NCI-H748 (cell line): ENCODE measurements around the gene CBFA2T2.

Experiments used
- DNase-seq: peaks from one replicate; lab custom pipeline; 2025; ENCODE audit not compliant: unreplicated experiment; lab: John Stamatoyannopoulos, UW

Gene CBFA2T2

DNA sequence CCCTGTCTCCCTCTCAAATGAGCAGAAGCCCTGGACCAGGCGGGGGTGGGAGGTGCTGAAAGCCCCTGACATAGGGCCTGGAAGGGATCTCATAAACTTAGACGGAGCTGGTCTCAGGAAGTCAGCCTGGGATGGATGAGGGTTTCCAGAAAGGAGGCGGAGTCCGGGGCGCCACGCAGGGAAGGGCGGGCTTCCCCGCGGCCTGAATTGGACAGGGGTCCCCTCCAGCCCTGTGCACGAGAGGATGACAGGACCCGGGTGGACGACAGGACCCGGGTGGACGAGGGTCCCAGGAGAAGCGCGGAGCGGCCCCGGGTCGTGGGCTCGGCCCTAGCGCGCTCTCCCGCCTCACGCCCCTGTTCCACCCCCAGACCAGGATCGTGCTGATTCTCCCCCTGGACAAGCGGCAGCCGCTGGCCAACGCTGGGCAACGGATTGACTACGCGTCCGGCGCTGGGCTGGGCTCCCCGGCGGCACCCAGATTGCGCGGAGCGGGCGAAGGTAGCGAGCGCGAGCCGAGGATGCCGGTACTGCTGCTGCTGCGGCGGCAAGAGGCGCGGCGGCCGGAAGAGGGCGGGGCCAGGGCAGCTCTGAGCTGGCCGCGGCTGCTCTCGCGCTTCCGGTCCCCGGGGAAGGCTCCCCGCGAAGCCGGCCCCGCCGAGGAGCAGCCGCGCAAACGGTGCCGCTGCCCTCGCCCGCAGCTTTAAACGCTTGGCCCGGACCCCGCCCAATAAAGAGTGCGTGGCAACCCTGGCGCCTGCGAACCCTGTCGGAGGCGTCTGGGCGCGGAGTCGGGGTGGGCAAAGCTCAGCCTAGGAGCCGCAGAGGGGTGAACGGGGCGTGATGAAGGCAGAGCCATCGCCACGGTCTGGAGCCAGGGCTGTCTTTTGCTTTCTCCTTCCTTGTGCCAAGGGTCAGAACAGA lies 173.5 kb downstream of the CBFA2T2 start:
- peak; percentile 87 for DNase-seq

DNA sequence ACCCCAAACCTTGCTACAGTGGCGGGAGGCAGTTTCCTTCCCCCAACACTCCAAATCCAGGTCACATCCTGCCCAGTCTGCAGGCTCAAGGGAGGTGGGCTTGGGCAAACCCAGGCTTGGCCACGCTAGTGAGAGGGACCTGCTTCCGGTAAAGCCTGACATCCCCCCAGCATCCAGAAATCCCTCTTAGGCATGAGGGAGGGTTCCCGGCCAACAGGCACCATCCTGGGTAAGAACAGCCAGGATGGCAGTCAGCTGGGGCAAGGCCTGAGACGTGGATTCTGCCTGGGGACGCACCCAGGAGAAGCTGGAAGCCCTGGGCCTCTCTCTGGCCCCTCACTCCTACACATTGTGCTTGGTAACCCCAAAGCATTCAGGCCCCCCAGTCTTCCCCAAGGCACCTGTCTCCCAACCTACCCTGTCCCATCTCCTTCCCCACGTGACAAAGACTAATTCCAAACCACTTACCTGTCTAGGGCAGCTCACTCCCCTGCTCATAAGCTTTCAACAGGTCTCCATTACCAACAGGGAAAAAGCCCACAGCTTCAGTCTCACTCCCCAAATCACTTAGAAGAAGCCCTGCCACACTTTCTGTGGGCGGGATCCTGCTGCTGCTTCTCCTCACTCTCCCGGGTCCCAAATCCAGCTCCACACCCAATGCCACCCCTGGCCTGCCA lies 174.3 kb downstream of the CBFA2T2 start:
- peak; percentile 52 for DNase-seq

DNA sequence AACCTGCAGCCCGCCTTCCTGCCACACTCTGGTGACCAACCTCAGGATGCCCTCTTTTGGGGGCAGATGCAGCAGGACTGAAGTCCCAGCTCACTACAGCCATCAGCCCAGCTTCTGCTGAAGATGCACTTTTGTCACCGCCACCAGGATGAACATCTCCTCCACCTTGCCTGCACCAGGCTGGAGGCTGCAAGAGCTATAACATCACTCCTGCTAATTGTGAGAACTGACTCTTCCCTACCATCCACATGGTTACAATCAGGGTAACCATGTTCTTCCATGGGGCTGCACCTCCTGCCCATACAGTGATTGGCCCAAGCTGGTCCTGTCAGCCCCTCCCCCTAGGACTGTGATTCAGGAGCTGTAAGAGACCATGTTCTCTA lies 174.9 kb downstream of the CBFA2T2 start:
- DNase-seq: no peak

DNA sequence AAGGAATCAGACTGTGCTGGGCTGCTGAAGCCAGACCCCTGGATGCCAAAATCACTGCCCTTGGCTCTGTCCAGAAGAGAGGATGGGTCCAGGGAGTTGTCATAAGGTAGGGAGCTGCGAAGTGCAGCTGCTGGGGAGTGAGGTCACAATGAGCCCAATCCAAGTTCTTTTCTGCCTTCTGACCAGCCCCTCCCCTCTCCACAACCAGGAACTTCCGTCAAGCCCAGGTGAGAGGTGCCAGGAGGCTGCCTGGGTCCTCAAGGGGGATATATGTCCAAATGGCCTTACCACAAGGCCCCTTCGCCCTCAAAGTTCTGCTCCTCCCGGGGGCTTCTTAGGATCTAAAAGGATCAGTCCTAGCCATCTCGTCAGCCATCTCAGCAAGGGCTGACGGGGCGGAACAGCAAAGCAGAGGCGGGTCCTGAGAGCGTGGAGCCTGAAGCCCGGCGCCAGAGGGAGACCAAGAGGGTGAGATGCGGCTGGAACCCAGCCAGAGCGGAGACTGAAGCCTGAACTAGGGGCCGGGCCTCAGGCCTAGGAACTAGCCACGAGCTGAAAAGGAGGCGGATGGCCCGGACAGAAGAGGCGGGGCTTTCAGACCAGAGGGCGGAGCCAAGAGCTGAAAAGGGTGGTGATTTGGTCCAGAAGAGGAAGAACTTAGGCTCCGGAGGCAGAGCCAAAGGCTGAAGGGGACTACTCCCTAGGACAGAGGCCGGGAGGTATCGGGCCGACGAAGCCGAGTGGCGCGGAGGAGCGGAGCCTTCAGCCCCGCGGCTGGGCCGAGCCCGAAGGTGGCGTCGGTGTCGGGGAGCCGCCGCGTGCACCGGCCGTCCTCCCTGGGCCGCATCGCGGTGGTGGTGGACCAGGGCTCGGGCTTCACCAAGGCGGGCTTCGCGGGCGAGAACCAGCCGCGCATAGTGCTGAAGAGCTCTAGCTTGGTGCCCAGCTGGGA lies 176.7 kb downstream of the CBFA2T2 start, which contains the start of gene ACTL10:
Gene ACTL10 (plus strand): TSS at position 651 of the 952 bp plus-strand sequence. CDS start 555 bp downstream, outside the sequence.
- peak; percentile 98 for DNase-seq

DNA sequence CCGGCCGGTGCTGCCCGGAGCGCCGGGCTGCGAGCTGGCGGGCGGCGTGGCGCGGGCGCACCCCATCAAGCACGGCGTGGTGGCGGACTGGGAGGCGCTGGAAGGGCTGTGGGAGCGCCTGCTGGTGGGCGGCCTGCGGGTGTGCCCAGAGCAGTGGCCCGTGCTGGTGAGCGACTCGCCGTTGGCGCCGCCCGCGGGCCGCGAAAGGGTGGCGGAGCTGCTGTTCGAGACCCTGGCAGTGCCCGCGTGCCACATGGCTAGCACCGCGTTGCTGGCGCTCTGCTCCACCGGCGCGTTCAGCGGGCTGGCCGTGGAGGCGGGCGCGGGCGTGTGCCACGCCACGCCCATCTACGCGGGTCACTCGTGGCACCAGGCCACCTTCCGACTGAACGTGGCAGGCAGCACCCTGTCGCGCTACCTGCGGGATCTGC lies 177.4 kb downstream of the CBFA2T2 start:
- DNase-seq: peak; percentile 76

DNA sequence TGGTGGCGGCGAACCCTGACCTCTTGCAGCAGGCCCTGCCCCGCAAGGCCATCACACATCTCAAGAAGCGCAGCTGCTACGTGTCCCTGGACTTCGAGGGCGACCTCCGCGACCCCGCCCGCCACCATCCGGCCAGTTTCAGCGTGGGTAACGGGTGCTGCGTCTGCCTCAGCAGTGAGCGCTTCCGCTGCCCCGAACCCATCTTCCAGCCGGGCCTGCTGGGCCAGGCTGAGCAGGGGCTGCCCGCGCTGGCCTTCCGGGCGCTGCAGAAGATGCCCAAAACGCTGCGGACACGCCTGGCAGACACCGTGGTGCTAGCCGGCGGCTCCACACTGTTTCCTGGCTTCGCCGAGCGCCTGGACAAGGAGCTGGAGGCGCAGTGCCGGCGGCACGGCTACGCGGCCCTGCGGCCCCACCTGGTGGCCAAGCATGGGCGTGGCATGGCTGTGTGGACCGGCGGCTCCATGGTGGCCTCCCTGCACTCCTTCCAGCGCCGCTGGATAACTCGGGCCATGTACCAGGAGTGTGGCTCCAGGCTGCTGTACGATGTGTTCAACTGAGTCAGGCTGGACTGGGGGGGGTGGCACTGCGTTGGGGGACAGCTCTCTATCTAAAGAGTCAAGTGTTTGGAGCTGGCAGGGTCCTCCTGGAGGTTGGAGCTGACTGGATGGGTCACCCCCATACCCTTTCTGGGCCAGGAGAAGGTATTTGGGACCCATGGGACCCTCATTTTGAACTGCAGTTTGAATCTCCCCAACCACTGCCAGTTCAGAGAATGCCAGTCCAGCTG lies 178.0 kb downstream of the CBFA2T2 start:
- peak; percentile 90 for DNase-seq

DNA sequence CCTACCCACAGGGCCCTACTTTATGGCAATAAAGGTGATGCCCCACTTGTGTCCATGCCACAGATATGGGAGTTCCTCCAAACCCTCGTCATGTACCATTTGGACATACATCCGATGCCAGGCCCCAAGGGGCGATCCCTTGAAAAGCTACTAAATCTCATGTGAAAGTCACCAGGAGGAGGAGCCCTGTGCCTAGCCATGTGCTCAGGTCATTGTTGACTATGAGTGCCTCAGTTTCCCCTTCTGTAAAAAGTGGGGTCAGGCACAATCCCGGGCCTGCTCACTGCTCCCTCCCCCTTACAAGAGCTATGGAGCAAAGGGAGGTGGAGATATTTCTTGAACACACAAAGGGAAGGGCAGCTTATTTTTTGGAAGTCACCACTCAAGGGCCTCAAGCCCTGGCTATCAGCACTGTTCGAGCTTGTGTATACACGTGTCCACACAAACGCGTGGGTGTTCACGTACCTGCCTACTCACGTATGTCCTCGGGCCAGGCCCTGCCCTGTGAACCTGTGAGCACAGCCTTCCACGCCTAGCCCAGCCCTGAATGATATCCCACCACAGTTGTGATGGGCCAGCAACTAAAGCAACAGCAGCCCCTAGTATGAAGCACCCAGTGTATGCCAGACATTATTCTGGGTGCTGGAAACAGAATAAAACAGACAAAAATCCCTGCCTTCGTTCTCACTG lies 178.7 kb downstream of the CBFA2T2 start:
- no peak for DNase-seq

DNA sequence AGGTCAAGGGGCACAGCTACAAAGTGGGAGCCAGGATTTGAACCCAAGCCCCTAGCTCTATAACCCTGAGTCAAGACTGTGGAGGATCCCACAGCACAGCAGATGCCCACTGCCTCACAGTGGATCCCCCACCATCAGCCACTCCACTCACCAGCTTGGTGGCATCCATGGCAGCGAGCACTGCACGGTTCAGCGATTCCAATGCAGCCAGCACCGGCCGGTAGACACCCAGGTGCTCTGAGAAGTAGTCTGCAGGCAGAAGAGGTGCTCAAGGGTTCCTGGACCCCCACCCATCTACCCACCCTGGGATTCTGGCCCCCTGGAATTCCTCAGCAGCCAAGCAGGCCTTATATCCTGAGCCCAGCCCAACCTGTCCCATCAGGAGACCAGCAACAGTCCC lies 179.3 kb downstream of the CBFA2T2 start:
- no peak for DNase-seq

DNA sequence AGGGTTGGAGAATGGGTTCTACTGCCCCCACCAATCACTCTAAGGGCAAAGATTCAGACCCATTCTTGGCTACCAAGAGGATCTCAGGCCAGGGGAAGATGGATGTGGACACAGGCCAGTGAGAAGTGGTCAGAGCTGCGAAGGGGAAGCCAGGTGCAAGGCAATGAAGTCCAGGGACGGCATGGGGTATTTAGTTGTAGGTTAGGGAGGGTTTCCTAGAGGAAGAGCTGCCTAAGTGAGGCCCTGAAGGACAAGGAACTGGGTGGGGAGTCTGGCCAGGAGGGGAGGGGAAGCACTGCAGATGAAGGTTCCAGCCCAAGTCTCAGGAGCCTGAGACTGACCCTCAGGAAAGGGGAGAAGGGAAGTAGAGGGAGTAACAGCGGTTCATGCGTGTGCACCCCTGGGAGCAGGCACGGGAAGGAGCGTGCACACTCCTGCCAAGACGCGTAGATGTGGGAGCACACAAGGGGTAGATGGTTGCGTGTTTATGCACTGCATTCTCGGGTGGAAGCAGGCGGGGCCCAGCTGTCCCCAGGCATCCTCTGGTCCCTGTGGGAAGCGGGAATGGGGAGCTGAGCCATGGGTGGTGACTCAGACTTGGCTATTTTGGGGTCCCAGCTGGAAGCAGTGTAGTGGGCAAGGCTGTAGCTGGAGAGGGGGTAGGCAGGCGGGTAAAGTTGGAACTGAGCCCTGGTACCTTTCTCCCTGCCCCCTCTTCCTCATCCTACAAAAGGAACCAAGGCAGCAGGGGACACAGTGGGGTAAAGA lies 180.2 kb downstream of the CBFA2T2 start:
- no peak for DNase-seq

DNA sequence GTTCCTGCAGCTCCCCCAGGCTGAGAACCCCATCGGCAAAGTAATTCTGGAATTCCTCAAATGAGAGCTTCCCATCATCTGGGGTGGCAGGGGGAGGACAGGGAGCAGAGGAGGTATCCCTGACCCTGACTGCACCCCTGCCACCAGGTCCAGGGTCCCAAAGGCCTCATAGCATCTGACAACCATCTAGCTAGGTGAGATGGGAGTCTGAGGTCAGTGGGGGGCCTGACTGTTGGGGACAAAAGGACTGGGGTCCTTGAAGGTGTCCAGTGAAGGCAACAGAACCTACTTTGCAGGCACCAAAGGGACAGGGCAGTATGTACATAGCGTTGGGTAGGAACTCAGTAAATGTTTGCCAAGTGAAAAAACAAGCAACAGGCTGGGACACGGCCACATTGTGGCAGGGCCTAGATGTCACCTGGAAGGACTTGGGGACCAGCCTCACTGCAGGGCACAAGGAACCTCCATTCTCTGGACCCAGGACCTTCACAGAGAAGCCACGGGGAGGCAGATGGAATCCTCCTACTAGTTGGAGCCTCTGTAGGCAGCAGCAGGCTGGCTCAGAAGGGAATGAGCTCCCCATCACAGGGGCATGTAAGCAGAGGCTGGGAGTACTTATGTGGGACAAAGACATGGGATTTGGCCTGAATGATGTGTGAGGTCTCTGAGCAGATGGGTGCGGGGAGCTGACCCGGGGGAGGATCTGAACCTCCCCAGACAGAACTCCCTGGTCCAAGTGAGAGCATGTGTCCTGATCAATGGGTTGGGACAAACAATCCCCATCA lies 181.0 kb downstream of the CBFA2T2 start:
- DNase-seq: no peak

DNA sequence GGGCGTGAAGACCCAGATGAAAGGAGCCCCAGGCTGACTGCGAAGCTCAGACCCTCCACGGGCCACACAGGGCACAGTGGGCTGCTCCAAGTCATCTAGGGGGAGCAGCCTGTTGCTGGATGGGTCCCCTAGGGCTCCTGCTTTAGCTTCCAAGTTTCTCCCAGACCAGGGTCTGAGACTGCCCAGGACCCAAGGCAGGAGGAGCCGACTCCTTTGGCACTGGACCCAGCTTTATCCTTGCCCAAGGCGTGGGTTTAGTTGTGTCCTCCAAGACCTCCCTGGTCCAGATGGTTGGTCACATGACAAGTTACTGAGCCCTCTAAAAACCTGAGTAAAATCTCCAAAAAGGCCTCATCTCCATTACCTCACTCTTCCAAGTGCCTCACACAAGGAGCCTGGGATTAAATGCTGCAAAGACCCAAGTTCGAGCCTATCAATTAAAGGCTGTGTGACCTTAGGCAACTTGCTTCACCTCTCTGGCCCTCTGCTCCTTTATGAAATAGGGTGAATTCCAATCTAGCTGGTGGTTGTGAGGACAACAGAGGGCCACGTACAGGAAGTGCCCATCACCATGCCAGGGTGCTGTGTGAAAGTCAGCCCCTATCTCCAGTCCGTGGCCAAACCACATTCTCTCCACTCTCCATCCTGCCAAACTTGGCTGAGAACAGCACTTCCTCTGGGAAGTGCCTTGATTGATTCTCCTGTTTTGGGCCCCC lies 181.8 kb downstream of the CBFA2T2 start:
- DNase-seq: no peak

DNA sequence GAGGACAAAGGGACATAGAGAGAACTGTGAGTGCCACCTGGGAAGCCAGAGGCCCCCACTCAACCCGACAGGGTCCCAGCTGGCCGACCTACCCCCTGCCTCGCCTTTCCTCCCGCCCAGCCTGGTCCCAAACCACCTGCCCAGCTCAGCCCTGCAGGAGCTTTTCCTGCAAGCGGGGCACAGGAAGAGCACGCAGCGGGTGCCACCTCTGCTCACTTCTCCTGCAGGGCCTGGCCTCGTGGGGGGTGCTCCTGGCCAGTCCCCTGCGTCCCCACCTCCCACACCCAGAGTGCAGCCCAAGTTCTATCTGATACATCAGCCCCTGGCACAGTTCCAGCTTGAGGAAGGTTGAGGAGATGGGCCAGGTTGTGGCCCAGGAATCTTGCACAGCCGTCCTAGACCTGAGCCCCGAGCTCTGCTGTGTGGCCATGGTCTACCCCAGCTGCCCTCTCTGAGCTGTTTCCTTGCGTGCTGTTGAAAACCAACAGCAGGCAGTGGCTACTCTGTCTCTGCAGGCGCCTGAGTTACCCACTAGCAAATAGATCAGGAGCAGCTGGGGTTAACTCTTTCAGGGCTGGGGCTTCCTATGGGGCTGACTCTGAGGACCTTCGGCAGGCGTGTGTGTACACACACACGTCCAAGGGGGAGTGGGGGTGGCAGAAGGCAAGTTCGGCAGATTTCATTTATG lies 182.7 kb downstream of the CBFA2T2 start:
- DNase-seq: no peak

DNA sequence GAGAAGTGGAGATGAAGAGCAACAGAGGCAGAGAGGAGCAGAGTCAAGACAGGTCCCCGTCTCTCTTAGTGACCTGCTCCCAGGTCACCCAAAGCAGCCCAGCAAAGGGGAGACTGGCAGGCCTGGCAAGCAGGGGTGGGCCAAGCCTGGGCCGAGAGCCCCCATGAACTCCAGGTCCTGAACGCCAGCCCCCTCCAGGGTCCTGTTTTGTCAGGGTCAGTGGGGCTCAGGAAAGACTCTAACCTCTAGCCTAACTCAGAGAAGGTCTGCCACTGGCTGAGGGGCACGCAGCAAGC lies 183.2 kb downstream of the CBFA2T2 start:
- DNase-seq: no peak

DNA sequence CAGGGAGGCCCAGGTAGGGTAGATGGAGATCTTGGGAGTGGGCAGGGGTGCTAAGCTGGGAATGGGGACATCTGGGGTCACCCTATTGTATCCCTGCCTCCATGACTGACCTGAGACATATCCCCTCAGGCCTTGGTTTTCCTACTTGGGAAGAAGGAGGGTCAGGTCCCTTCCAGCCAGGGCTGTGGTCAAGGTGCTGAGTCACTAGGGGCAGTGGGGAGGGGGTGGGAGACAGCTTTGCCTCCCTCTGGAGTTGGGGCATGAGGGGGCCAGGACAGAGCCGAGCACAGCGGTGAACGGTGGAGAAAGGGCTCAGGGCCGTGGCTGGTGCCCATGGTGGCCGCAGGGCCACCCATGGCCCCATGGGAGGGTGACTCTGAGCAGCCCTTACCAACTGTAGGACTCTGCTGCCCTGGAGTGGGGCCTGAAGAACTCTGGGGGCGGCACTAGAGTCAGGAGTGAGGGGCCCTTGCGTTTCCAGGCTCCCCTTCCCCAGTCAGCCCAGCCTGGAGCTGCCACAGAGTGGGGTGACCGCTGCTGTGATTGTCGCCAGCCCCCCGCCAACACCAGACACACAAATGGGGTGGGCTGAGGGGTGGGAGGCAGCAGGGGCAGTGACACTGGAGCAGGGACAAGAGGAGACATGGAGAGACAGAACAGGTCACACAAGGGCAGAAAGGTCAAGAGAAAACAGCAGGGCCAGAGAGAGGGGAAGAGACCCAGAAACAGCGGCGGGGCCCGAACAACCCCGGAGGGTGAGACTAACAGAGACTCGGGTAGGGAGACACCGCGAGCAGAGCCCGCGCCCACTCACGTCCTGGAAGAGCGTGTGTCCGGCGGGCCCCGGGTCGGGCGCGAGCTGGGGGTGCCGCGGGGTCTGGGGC lies 183.8 kb downstream of the CBFA2T2 start:
- DNase-seq: no peak

DNA sequence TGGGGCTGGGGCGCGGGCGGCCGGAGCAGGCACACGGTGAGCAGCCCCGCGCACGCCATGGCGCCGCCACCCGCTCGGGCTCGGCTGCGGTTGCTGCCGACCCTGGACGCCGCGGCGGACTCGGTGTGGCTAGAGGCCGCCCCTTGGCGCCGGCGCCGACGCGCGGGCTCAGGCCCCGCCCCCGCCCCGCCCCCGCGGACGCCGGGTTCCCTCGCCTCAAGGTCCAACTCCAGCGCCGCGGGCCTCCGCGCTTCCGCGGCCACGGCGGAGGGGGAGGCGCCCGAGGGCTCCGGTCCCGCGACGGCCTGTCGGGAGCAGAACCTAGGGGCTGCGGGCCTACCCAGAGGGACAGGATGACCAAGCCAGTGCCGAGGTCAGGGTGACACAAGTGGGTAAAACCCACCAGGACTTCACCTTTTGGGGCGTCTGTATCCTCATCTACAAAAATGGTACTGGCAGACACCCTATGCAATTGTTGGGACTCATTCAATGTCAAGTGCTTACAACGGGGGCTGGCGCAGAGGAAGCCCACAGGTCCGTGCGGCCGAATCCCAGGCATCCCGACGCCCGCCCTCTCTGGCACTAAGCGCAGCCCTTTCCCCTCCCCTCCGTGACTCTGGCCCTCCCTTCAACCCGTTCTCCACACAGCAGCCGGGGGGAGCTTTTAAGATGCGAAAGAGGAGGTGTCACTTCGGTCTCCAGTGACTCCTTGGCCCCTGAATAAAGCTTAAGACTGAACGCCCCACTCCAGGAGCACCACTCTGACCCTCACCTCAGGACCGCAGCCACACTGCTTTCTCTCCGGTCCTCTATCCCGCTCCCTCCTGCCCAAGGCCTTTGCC lies 184.6 kb downstream of the CBFA2T2 start, which contains the start of gene NECAB3:
Gene NECAB3 (minus strand): TSS at position 135 of the 842 bp plus-strand sequence. CDS start 76 bp downstream, at position 59.
- DNase-seq: peak; percentile 82
